Measurements from ENCODE around the gene NAP1L4.

NAP1L4 gene

DNA sequence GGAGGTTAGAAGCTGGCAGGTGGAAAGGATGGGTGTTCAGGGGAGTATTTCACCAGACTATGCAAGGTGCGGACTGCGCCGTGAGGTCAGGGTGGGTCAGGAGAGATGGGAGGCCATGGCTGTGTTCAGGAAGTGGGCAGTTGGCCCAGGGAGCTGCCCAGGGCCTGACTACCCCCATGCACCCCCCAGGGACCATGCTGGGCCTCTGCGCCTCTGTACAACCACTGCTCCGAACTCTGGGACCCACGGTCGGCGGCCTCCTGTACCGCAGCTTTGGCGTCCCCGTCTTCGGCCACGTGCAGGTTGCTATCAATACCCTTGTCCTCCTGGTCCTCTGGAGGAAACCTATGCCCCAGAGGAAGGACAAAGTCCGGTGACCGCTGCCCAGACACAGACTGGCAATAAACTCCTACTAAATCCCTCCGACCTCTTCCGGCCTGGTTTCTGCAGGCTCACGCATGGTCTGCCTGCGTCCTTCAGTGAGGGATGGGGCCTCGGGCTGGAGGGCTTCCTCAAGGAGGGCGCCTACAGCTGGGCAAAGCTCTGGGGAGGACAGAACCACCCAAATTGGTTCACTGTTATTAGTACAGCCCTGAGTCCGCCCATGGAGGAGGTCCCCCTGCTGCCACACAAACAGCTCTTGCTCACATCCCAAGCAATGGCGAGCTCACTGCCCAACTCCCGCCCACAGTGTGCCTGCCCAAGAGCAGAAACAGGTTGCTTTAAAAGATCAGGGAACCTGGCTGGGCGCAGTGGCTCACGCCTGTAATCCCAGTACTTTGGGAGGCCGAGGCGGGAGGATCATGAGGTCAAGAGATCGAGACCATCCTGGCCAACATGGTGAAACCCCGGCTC, 67.1 kb downstream of the NAP1L4 start:
- H3K27me3 Mint-ChIP-seq (ENCODE audit: low read depth) = peaks cover 19% of the 10 kb centered on the region
- H3K4me3 Mint-ChIP-seq = no peak overlapping the region
- H3K27ac Mint-ChIP-seq = no peak overlapping the region
- no peaks in the 10 kb centered on the region for H3K9me3 Mint-ChIP-seq
- peaks cover 11% of the 10 kb centered on the region for H3K4me1 Mint-ChIP-seq (ENCODE audit: low read depth)
- peaks cover 2% of the 10 kb centered on the region for H3K36me3 Mint-ChIP-seq (ENCODE audit: low read depth)

- Mint-ChIP-seq H3K4me3 (no peak overlapping the region), H3K36me3 (ENCODE audit: low read depth) (peaks cover 2% of the 10 kb centered on the region), H3K27me3 (ENCODE audit: low read depth) (peaks cover 16% of the 10 kb centered on the region), H3K9me3 (no peaks in the 10 kb centered on the region), H3K4me1 (ENCODE audit: low read depth) (peaks cover 8% of the 10 kb centered on the region), H3K27ac (no peak overlapping the region)
These were observed 67.7 kb downstream of the NAP1L4 start for GRCh38 chr11:2924381-2924780.

DNA sequence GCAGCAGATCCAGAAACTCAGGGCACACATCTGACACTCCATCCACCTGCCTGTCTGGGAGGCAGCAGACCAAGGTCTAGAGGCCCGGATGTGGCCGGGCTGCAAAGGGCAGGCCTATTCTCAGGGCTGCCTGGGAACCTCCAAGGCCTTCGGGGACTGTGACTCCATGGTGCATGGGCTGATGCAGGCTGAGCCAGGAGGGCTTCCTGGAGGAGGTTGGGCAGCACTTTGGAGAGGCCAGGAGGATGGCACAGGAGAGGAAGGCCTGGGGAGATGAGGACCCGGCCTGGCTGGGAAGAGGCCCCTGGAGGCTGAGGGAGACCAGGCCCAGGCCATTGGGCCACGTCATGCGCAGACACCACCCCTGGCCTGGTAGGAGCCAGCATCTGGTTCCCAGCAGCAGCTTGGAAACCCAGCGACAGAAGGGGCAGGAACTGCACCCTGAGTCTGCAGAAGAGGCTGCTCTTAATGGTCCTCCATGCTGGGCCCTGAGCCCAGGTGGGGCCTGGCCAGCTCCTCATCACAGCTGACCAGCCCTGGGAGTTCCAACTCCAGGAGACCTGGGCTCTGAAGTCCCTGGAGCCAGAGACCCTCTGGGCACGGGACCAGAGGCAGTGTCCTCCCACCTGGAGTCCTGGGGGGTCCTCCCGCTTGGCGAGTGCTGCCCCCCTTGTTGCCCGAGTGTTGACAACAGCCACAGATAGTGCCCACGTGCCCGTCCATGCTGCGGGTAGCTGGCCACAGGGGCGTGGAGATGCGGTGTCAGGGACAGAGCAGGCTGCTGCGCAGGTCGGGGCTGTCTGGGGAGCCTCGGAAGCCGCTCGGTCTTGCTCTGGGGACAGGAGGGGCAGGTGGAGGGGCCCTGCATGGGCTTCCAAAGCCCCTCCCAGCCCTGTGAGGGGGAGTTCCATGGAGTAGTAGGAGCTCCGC, 68.4 kb downstream of the NAP1L4 start:
- no peaks in the 10 kb centered on the region for H3K9me3 Mint-ChIP-seq
- H3K27ac Mint-ChIP-seq = no peak overlapping the region

GRCh38 chr11:2922655-2923054, 69.5 kb downstream of the NAP1L4 start:
- no peak overlapping the region for H3K4me3 Mint-ChIP-seq
- no peaks in the 10 kb centered on the region for H3K9me3 Mint-ChIP-seq
- H3K27ac Mint-ChIP-seq = no peak overlapping the region
- peaks cover 4% of the 10 kb centered on the region for H3K27me3 Mint-ChIP-seq (ENCODE audit: low read depth)
- H3K4me1 Mint-ChIP-seq (ENCODE audit: low read depth) = no peaks in the 10 kb centered on the region
- H3K36me3 Mint-ChIP-seq (ENCODE audit: low read depth) = peaks cover 2% of the 10 kb centered on the region

More for the DNA sequence above, 68.4 kb downstream of the NAP1L4 start:
- Mint-ChIP-seq H3K36me3 (ENCODE audit: low read depth) (peaks cover 2% of the 10 kb centered on the region), H3K4me3 (no peak overlapping the region), H3K27me3 (ENCODE audit: low read depth) (peaks cover 12% of the 10 kb centered on the region), H3K4me1 (ENCODE audit: low read depth) (peaks cover 6% of the 10 kb centered on the region)

- Mint-ChIP-seq H3K27ac (no peak overlapping the region), H3K4me1 (ENCODE audit: low read depth) (no peaks in the 10 kb centered on the region), H3K27me3 (ENCODE audit: low read depth) (no peaks in the 10 kb centered on the region), H3K36me3 (ENCODE audit: low read depth) (no peaks in the 10 kb centered on the region), H3K9me3 (no peaks in the 10 kb centered on the region), H3K4me3 (no peak overlapping the region)
These were observed 70.2 kb downstream of the NAP1L4 start for GRCh38 chr11:2921742-2922493.

DNA sequence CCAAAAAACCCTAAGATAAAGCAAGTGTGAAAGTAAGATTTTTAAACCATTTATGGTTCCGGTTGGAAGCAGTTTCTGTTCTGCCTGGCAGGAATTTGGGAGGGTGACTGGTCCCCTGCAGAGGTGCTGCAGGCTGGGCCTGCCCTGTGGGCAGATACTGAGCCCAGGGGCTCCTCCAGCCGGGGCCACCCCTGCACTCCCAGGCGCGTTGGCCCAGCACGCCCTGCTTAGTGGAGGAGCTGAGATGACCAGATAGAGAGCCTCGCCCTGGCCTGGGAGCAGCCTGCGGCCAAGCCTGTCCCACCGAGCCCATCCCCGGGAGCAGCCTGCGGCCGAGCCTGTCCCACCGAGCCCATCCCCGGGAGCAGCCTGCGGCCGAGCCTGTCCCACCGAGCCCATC, 70.9 kb downstream of the NAP1L4 start:
- Mint-ChIP-seq H3K27me3 (ENCODE audit: low read depth) (no peaks in the 10 kb centered on the region), H3K4me3 (no peak overlapping the region), H3K9me3 (no peaks in the 10 kb centered on the region), H3K36me3 (ENCODE audit: low read depth) (no peaks in the 10 kb centered on the region), H3K27ac (no peak overlapping the region), H3K4me1 (ENCODE audit: low read depth) (no peaks in the 10 kb centered on the region)

DNA sequence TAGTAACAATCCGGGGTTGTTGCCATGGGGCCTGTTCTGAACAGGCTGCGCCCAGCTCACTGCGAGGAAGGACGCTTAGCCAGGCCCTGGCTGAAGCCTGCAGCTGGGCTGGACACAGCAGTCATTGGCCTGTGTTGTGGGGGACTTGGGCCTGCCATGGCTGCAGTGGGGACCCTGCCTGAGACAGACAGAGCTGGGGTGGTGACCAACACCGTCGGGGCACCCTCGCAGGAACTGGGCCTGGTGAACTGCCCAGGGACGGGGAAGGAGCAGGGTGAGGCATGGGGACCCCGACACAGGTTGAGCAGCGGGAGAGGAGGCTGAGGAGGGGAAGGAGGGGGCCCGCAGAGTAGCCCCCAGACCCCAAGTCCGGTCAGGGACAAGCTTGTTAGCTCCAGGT, 71.8 kb downstream of the NAP1L4 start:
- no peak overlapping the region for H3K27ac Mint-ChIP-seq
- H3K27me3 Mint-ChIP-seq (ENCODE audit: low read depth) = no peaks in the 10 kb centered on the region
- H3K4me3 Mint-ChIP-seq = no peak overlapping the region
- H3K9me3 Mint-ChIP-seq = no peaks in the 10 kb centered on the region
- no peaks in the 10 kb centered on the region for H3K4me1 Mint-ChIP-seq (ENCODE audit: low read depth)
- H3K36me3 Mint-ChIP-seq (ENCODE audit: low read depth) = no peaks in the 10 kb centered on the region

- Mint-ChIP-seq H3K4me1 (ENCODE audit: low read depth) (no peaks in the 10 kb centered on the region), H3K27ac (no peak overlapping the region), H3K36me3 (ENCODE audit: low read depth) (no peaks in the 10 kb centered on the region), H3K4me3 (no peak overlapping the region), H3K27me3 (ENCODE audit: low read depth) (no peaks in the 10 kb centered on the region), H3K9me3 (no peaks in the 10 kb centered on the region)
These were observed 72.3 kb downstream of the NAP1L4 start for GRCh38 chr11:2919837-2920236.

GRCh38 chr11:2919188-2919587, 72.9 kb downstream of the NAP1L4 start:
- Mint-ChIP-seq H3K27me3 (ENCODE audit: low read depth) (no peaks in the 10 kb centered on the region), H3K4me3 (no peak overlapping the region), H3K27ac (no peak overlapping the region), H3K36me3 (ENCODE audit: low read depth) (no peaks in the 10 kb centered on the region), H3K4me1 (ENCODE audit: low read depth) (no peaks in the 10 kb centered on the region), H3K9me3 (no peaks in the 10 kb centered on the region)

- no peak overlapping the region for H3K27ac Mint-ChIP-seq
- no peak overlapping the region for H3K4me3 Mint-ChIP-seq
- no peaks in the 10 kb centered on the region for H3K4me1 Mint-ChIP-seq (ENCODE audit: low read depth)
- no peaks in the 10 kb centered on the region for H3K27me3 Mint-ChIP-seq (ENCODE audit: low read depth)
- no peaks in the 10 kb centered on the region for H3K36me3 Mint-ChIP-seq (ENCODE audit: low read depth)
- no peaks in the 10 kb centered on the region for H3K9me3 Mint-ChIP-seq
These were observed 74.2 kb downstream of the NAP1L4 start for GRCh38 chr11:2917842-2918490.

DNA sequence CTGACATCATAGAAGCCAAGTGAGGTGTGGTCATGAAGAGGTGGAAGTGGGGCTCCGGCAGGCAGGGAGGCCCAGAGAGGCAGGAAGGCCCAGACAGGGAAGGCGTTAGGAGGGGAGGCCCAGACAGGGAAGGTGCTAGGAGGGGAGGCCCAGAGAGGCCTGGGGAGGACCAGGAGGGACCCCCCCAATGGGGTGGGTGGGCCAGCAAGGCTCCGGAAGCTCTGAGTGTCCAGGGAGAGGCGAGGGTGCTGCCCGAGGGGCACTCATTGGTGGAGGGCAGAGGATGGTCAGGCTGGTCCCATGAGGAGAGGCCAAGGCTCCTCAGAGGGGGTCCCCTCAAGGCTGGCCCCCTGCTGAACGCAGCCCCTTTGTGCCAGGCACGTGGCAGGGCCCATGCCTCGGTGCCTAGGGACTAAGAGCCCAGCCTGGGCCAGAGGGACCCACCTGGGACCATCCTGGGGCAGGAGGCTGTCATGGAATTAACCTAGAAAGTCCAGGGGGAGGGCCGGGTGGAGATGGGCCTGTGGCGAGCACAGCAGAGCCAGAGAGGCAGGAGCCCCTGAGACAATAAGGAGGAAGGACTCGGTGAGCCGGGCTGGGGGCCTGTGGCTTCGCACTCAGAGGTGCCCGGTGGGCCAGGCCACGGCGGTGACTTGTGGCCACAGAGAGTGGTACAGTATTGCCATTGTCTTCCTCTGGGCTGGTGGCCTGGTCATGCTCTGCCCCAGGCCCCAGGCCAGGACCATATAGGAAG, 75.1 kb downstream of the NAP1L4 start:
- no peak overlapping the region for H3K4me3 Mint-ChIP-seq
- H3K9me3 Mint-ChIP-seq = no peaks in the 10 kb centered on the region
- H3K36me3 Mint-ChIP-seq (ENCODE audit: low read depth) = no peaks in the 10 kb centered on the region
- H3K27ac Mint-ChIP-seq = no peak overlapping the region
- H3K27me3 Mint-ChIP-seq (ENCODE audit: low read depth) = no peaks in the 10 kb centered on the region
- H3K4me1 Mint-ChIP-seq (ENCODE audit: low read depth) = no peaks in the 10 kb centered on the region

- H3K27ac Mint-ChIP-seq = no peak overlapping the region
- no peak overlapping the region for H3K4me3 Mint-ChIP-seq
- H3K27me3 Mint-ChIP-seq (ENCODE audit: low read depth) = no peaks in the 10 kb centered on the region
- no peaks in the 10 kb centered on the region for H3K9me3 Mint-ChIP-seq
- H3K4me1 Mint-ChIP-seq (ENCODE audit: low read depth) = no peaks in the 10 kb centered on the region
- no peaks in the 10 kb centered on the region for H3K36me3 Mint-ChIP-seq (ENCODE audit: low read depth)
These were observed 75.8 kb downstream of the NAP1L4 start for GRCh38 chr11:2916114-2916891.

- Mint-ChIP-seq H3K4me1 (ENCODE audit: low read depth) (no peaks in the 10 kb centered on the region), H3K36me3 (ENCODE audit: low read depth) (no peaks in the 10 kb centered on the region), H3K27ac (no peak overlapping the region), H3K4me3 (no peak overlapping the region), H3K9me3 (no peaks in the 10 kb centered on the region), H3K27me3 (ENCODE audit: low read depth) (no peaks in the 10 kb centered on the region)
These were observed 76.7 kb downstream of the NAP1L4 start for GRCh38 chr11:2915473-2915872.

All from T-helper 1 cell treated with Interleukin-12 subunit alpha and Interleukin-12 subunit beta and Interleukin-4 antibody, amounts not matched to agents 30 μg/mL and 1 μg/mL, for 36 hours (primary cell).